GM19397 (cell line): ENCODE results near the gene CTAGE15.
A peak's percentile ranks its signal among the peaks of the same experiment; 100 is the strongest.
"Not testable (repeated sequence)": the region's sequence is repeated elsewhere in the genome, so short reads cannot be mapped to it uniquely, and the experiment has no call there.

Source experiments
- ATAC-seq: cut with Tn5 transposase; IDR thresholded peaks from one replicate; pipeline ENCODE4 v1.9.1; 2021; ENCODE audit warnings: mild to moderate bottlenecking, moderate library complexity; ENCODE audit not compliant: unreplicated experiment

CTAGE15 gene, protein sequence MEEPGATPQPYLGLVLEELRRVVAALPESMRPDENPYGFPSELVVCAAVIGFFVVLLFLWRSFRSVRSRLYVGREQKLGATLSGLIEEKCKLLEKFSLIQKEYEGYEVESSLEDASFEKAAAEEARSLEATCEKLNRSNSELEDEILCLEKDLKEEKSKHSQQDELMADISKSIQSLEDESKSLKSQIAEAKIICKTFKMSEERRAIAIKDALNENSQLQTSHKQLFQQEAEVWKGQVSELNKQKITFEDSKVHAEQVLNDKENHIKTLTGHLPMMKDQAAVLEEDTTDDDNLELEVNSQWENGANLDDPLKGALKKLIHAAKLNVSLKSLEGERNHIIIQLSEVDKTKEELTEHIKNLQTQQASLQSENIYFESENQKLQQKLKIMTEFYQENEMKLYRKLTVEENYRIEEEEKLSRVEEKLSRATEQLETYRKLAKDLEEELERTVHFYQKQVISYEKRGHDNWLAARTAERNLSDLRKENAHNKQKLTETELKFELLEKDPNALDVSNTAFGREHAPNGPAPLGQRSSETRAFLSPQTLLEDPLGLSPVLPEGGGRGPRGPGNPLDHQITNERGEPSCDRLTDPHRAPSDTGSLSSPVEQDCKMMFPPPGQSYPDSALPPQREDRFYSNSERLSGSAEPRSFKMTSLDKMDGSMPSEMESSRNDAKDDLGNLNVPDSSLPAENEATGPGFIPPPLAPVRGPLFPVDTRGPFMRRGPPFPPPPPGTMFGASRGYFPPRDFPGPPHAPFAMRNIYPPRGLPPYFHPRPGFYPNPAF

DNA sequence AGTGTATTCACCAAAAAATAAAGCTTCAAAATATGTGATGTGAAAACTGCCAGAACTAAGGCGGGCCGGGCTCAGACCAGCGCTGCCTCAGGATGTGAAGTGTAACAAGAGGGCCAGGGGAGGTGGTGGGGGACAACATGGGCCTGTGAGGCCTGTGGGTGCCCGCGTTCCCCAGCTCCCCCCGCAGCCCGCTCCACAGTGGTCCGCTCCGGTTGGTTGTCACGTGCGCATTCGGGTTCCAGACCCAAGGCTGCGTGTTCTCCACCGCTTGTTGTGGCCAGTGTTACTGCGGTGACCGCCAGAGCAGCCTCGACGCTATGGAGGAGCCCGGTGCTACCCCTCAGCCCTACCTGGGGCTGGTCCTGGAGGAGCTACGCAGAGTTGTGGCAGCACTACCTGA is at the start of gene CTAGE15:
Gene CTAGE15, plus strand, starts transcription at position 301 of the 400 bp plus-strand sequence. Its CDS starts 17 bp downstream, at position 318.
- not testable (repeated sequence) for ATAC-seq

DNA sequence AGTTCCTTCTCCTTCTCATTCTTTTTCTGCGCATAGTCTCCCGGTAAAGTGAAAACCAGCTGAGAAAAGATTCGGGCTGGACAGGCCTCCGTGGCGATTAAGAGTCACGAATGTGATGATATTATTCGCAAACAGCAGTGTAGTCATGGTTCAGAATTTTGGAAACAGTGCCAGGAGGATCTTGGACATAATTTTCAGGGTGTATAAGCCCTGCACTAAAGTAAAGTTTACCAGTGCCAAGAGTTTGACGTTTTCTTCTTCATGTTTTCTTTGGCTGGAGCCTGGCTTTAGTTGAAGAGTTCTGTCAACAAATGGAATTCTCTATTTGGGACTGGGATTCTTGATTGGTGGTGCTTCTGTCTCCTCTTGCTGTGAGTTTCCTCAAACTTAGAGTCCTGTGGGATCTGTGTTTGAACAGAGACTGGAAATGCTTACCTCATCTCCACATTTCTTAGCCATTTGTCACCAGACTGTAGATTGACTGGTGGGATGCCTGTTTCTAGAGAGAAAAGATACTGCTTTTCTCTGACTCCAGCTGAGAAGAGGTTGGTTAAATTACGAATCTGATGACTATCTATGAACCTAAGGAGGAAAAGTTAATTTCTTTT is 49.2 kb upstream of the CTAGE15 start:
- ATAC-seq = not testable (repeated sequence)

DNA sequence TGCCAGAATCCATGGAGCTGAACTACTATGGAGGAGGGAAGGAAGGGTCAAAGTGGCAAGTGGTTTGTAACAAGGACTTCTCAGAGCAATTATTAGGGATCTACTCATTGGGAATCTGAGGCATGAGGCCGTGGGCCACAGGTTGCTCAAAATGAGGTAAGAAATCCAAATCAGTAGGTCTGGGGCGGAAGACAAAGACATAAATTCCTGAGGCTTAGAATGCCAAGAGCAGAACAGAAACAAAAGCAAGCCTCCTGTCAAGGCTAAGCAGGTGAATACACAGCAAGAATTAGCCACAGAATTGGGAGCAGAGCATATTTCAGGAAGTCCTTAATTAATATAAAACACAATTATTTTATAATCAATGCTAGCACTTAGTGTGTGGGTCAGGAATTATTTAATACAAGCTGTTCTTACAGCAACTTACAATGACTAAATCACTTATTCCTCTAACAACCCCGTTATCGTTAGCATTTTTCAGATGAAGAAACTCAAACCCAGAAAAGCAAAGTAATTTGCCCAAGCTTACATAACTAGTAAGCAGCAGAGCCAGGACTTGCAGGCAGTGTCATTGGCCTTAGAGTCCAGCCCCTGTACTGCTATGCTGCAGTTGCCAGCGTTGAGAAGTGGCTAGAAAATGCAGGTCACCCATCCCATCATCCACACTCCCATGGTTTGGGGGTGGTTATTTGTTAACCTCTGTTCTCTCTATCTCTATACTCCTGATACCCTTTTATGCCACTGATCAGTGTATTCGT is 40.3 kb upstream of the CTAGE15 start:
- not testable (repeated sequence) for ATAC-seq

DNA sequence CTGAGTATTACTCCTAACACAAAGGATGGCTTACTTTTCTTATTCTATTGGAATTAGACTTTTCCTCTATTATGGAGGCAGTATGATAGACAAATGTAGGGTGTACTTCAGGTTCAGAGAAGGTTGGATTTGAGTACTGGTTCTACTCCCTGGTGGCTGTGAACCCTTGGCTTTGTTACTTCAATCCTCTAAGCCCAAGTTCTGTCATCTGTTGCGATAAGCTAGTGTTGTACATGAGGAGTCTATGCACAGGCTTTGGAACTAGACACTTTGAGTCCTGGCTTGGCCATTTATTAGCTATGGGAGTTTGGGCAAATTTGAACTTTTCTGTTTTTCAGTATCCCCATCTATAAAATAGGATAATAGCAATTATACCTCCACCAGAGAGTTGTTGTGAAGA is 39.7 kb upstream of the CTAGE15 start:
- not testable (repeated sequence) for ATAC-seq

DNA sequence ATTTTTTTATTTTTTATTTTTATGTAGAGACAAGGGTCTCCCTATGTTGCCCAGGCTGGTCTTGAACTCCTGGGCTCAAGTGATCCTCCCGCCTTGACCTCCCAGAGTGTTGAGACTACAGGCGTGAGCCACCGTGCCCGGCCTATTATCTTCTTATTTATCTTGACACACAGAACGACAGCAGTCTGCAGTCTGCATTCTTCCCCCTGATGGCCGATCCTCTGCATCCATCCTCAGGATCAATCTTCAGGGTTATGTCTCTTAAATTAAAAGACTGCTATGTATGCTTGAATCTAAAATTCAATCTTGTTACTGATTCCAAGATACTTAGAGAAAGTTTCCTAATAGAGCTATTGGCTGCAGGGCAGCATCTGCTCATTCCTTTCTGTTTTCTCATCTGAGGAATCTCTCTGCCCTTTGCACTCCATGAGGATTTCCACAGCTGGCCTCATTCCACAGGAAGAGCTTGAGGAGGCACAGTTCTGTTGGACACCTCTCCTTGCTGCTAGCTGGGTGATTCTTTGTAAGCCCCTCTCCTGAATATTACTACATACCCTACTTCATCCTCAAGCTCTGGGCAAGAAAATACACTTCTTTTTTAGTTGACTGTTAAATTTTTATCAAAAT is 38.3 kb upstream of the CTAGE15 start:
- ATAC-seq = not testable (repeated sequence)

DNA sequence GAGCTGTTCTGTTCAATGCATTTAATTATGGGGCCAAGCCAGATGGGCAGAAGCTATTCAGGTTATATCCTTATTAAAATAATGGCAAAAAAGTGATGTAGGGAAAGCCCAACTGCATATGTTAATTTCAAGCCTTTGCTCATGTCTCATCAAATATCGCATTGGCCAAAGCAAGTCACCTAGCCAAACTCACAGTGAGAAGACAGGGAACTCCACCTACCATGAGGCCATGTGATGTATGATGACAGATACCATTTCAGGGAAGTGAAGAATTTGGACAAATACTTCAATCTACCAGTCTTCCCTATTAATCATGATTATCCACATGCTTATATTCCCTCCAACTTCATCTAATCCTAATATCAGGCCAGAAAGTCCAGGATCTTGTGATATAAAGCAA is 35.2 kb upstream of the CTAGE15 start:
- not testable (repeated sequence) for ATAC-seq

DNA sequence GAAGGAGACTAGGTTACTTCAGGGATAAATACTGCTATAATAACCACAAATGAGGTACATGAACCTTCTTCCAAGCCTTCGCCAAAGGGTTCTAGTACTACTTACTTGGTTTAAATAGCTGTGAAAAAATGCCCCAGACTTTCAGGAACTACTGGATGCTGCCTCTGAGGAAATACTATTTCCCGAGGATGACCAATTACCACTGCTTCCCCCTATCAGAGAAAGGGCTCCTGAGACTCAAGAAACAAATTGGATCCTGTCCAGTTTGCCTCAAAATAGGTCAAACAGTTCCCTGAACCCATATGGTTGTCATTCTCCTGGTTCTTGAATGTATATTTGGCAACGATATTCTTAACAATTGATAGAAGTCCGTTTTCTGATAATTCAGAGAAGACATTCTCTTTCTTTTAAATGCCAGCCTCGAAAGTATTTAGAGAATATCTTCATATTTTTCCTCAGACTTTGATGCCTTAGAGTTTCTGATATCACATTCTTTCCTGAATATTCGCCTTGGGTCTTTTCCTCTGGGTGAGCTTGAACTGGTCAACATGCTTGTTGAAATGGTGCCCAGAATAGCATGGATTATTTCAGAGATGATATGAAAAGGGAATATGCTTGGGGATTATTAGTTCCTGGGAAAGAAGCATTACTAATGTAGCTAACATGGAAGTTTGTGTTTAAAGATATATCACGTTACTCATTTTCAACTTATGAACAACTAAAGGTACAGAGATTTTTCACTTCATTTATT is 28.1 kb upstream of the CTAGE15 start:
- ATAC-seq = not testable (repeated sequence)

DNA sequence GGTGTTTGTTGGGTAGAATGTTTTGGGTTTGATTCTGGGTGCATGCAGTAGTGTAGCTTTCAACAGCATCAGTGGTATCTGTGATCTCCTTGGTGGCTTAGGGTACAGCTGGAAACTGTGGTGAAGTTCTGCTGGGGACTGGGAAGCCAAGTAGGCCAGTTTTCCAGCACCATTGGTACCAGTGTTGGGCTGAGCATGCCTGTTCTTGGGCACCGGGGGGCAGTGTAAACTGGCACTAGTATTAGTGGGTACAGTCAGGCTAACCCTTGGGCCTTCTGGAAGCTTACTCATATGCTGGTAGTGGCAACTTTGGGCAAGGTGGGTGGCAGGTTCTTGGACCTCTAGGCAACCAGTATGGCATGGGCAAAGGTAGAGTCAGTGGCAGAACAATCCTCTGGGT is 15.6 kb upstream of the CTAGE15 start:
- not testable (repeated sequence) for ATAC-seq

DNA sequence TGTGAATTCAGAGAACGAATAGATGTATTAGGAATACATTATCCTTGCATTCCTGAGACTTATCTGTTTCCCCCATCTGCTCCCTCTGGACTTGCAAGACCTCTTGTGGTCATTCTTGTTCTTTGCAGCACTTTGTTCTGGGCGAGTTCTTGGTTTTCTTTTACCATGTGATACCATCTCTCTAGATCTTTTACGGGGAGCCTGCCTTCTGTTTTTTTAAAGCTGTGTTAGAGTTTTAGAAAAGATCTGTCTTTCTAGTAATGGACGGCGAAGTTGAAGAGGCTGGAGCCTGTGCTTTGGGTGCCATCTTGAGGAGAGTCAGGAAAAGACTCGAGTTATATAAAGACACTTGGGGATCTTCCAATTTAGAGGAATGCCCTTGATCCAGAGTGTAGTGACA is 8.3 kb upstream of the CTAGE15 start:
- ATAC-seq = not testable (repeated sequence)

DNA sequence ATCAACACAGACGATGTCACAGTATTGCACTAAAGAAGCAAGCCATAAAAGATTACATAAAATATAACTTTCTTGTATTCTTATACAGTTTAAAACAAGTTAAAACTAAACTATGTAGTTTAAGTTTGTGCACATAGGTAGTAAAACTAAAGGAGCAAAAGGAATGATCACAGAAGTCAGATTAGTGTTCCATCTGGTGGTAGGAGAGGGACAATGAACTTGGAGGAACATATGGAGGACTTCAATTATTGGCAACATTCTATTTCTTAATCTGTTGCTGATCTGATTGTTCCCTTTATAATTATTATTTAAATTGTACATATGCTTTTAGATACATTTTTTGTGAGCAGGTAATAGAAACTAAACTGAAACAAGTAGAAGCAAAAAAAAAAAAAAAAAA is 5.6 kb upstream of the CTAGE15 start:
- ATAC-seq = not testable (repeated sequence)

DNA sequence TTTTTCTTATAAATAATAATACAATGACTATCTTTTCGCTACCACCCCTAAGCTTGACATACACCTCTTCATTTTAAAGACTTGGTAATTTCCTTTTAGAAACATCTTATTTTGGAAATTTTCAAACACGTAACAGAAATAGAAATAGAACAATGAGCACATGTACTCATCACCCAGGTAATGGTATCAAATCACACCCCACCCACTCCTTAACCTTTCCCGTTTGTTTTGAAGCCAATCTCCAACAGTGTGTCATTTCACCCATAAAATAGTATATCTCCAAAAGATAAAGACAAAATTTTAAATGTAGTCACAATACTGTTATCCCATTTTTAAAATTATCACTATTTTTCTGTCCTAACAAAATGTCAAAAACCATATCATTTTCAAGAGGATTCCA is 16.6 kb downstream of the CTAGE15 start:
- not testable (repeated sequence) for ATAC-seq

DNA sequence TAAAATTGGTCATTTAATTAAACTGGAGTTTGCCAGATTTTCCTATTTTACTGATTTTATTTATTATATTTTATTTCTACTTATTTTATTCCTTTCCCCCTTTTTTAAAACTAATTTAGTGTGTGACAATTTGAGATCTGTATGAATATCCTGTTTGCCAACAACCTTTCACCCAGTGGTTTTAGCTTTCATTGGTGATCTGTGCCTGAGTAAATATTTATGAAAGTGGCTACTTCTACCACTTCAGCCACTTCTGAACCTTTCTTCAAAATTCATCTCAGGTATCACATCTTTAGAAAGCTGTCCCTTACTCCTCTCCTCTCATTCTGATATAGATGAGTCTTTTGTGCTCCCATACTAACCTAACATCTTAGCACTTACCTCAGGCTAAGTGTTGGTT is 18.3 kb downstream of the CTAGE15 start:
- not testable (repeated sequence) for ATAC-seq

DNA sequence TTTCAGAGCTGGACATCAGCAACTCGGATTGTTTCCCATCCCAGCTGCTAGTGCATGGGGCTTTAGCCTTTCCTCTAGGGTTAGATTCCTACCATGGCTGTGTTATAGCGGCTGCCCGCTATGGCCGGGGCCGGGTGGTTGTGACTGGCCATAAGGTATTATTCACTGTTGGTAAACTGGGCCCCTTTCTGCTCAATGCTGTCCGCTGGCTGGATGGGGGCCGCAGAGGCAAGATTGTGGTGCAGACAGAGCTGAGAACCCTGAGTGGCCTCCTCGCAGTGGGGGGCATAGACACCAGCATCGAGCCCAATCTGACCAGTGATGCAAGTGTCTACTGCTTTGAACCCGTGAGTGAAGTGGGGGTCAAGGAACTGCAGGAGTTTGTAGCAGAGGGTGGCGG is 26.5 kb downstream of the CTAGE15 start:
- ATAC-seq = not testable (repeated sequence)

DNA sequence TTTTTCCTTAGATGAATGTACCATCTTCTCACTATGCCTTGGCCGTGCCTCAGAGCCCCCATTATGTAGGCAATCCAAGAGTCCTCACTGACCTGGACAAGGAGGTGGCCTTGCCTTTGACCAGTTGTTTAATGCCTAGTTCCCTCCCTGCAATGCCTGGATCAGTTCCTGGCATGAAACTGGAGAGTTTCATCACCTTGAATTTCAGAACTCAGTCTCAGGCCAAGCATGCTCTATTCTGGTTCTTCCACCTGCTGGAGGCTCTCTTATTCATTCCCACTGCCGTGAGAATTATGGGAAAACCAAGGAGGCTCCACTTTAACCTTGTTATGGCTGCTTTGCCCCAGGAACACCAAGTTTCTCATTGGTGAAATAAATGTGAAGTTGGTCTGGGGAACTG is 31.9 kb downstream of the CTAGE15 start:
- ATAC-seq = not testable (repeated sequence)

DNA sequence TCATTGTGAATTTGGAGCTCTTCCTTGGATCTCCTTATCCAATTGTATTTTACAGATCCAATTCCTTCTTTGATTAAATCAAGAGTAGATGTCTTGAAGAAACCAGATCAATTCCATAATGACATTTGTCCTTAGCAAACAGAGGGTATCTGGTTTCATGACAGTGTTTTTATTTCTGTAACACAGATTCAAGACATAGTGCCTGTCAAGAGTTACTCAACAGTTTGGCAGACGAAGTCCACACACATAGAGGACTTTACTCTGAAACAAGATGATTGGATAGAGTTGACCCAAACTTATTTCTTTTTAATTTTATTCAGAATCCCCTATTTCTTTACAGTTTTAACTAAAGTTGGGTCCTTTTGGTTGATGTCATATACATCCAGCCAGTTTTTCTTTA is 34.5 kb downstream of the CTAGE15 start:
- ATAC-seq = not testable (repeated sequence)

DNA sequence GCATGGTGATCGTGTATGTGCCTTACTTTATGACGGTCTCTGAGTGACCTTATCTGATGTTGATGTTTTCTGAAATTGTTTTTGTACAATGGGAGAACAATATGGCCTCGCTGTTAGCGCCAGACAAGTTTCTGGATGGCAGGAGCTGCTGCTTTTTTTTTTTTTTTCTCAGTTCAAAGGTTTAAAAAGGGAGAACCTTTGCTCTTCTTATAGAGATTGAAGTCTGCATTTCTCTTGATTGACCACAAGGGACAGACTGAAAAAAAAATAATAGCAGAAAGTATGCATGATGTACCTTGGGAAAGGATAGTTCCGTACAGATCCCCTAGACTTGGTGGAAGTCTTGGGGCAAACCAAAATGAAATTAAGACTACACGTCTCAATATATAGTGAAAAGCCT is 43.9 kb downstream of the CTAGE15 start:
- not testable (repeated sequence) for ATAC-seq

DNA sequence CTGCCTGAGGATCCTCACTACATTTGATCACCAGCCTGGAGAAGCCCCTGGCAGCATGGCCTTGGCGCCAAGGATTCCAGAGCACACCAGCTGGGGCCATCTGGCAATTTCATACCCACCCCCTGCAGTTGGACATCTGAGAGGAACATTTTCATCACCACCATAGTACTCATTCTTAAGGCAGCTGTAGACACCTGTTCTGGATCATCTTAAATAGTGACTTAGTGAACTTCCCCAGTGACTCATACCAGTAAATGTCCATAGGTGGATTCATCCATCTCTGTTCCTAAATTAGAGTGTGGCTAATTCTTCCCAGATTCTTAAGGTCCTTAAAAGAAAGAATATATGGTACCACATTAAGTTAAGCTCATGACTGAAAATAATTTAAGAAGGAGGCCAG is 45.6 kb downstream of the CTAGE15 start:
- ATAC-seq = not testable (repeated sequence)

DNA sequence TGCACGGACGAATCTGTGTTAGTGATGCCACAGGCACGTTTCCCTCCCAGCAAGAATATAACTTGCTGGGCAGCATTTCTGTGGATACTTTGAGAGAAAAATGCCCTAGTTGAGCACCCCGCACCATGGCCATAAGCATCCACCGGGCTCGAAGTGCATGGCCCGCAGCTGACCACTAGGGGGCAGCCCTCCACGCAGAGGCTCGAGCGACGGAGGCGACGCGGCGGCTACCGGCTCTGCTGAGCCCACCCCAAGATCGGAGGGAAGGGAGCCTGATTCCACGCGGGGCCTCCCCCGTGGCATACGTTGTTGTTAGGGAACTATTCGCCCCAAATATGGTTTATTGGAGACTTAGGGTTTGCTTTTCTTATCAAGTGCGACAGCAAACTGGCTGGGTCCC is 48.5 kb downstream of the CTAGE15 start:
- peak; percentile 23 for ATAC-seq

DNA sequence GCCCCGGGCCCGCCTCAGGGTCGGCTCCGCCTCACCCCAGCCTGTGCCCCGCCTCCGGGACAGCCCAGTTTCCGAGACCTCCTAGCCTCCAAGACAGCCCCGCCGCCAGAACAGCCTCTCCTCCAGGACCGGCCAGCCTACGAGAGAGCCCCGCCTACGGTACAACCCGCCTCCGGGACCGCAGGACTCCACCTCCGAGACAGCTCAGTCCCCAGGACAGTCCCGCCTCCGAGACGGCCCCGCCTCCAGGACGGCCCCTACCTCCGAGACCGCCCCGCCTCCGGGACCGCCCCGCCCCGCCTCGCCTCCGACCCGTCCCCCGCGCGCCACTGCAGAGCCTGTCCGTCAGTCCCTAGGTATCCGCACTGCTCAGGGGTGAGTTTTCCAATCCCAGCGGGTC is 49.0 kb downstream of the CTAGE15 start, which contains the start of gene TCAF2:
Gene TCAF2, plus strand, starts transcription at position 329 of the 400 bp plus-strand sequence.
- ATAC-seq = peak; percentile 88
